BLaER1 treated with 17β-estradiol and CSF1 and Interleukin-3, amounts not matched to agents 10 nM and 100 nM (cell line): ENCODE measurements around the gene CX3CR1.

Source experiments
- H3K27ac ChIP-seq, 11 experiments: shearing (Covaris generic); formaldehyde crosslinking; 2 replicates each; pipeline ENCODE4 v1.8.1; 2022
- H3K27me3 ChIP-seq, 11 experiments: shearing (Covaris generic); formaldehyde crosslinking; 2 replicates each; pipeline ENCODE4 v1.8.1; 2022
- H3K36me3 ChIP-seq, 11 experiments: shearing (Covaris generic); formaldehyde crosslinking; 2 replicates each; pipeline ENCODE4 v1.8.1; 2022
- H3K4me1 ChIP-seq, 10 experiments: shearing (Covaris generic); formaldehyde crosslinking; 2 replicates each; pipeline ENCODE4 v1.8.1; 2022
- H3K4me2 ChIP-seq, 11 experiments: shearing (Covaris generic); formaldehyde crosslinking; 2 replicates each; pipeline ENCODE4 v1.8.1; 2022
- H3K4me3 ChIP-seq, 10 experiments: shearing (Covaris generic); formaldehyde crosslinking; 2 replicates each; pipeline ENCODE4 v1.8.1; 2022
- H3K9ac ChIP-seq, 11 experiments: shearing (Covaris generic); formaldehyde crosslinking; 2 replicates each; pipeline ENCODE4 v1.8.1; 2022
- H3K9me3 ChIP-seq, 11 experiments: shearing (Covaris generic); formaldehyde crosslinking; replicated peaks in 1 of 11; 2 replicates each; pipeline ENCODE4 v1.8.1; 2022
- H4K20me1 ChIP-seq, 11 experiments: shearing (Covaris generic); formaldehyde crosslinking; 2 replicates each; pipeline ENCODE4 v1.8.1; 2022
- Cebpa-rat ChIP-seq, 11 experiments: shearing (Covaris generic); IDR thresholded peaks; 2 replicates each; pipeline ENCODE4 v1.8.1; 2022

Gene CX3CR1

DNA sequence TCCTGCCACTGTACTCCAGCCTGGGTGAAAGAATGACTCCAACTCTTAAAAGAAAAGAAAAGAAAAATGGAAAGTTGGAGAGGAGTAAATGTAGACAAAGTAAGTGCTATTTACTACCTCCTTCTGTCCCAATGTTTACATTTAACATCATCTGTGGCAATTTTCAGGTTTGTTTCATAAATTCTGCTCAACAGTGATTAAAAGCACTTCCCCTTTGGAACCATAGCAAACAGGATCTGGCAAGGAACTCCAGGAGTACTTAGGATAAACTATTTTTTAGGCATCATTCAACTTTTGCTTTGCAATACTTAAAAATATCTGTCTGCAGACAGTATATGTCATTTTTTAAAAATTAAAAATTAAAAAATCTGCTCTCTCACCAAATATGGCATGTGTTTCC lies 5.5 kb upstream of the CX3CR1 start:
- TF ChIP-seq Cebpa-rat (IDR thresholded peaks at IDR 0.05) = no peak
- Histone ChIP-seq H3K9me3 (no peaks in the 10 kb centered on the region), H3K27ac (peak overlapping the region in 3 of 11 experiments; percentile 34 to 64 (median 36); a peak in 2 of 22 replicates), H4K20me1 (no peaks in the 10 kb centered on the region), H3K9ac (no peak overlapping the region), H3K4me1 (peaks cover 48 to 84% (median 56%) of the 10 kb centered on the region in 10 experiments), H3K4me2 (peak overlapping the region in 5 of 11 experiments; percentile 48 to 77 (median 64); a peak in 8 of 22 replicates), H3K27me3 (no peaks in the 10 kb centered on the region), H3K4me3 (no peak overlapping the region), H3K36me3 (no peaks in the 10 kb centered on the region)

DNA sequence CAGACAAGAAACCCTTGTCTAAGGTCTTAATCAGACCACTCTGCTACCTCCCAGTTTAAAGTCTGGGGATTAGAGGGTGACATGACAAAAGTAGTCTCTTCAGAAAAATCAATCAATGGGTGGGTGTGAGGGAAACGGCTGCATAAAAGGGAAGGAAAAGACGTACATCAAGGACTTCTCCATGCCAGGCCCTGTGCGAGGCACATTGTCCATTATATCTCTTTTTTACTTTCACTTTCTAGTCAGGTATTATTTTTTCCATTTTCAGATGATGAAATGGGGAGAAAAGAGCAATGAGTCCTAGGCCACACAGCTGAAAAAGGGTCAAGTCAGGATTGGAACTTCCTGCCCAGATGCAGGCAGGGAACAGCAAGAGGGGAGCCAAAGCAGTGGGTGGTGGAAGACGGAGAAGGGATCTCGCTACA lies 4.6 kb upstream of the CX3CR1 start:
- H3K9me3 ChIP-seq = no peaks in the 10 kb centered on the region
- no peaks in the 10 kb centered on the region for H3K27me3 ChIP-seq
- peaks cover 47 to 86% (median 59%) of the 10 kb centered on the region in 10 experiments for H3K4me1 ChIP-seq
- peak overlapping the region in 8 of 11 experiments; percentile 2 to 64 (median 34); a peak in 12 of 22 replicates for H3K27ac ChIP-seq
- TF ChIP-seq Cebpa-rat (IDR thresholded peaks at IDR 0.05) = no peak
- H3K4me2 ChIP-seq = peak overlapping the region; percentile 28 to 77 (median 58)
- no peak overlapping the region for H3K4me3 ChIP-seq
- H3K9ac ChIP-seq = no peak overlapping the region; a peak in 1 of 22 replicates
- no peaks in the 10 kb centered on the region for H4K20me1 ChIP-seq
- H3K36me3 ChIP-seq = no peaks in the 10 kb centered on the region

DNA sequence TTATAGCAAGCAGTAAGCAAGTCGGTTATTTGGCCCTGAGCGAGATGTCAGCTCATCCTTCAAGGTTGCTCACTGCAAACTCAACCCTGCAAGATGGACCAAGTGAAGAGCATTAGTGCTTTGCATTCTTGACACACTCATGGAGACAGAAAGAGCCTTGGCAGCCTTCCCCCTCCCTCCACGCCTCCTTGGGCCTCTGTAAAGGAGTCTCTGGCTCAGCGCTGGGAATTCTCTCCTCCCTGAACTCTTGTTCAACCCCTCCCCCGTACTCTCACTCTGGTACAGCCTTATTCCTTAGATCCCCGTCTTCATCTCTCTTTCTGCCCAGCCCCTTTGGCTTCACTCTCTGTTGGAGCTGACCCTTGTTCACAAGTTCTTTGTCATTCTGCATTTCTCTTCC lies 2.2 kb upstream of the CX3CR1 start:
- H3K4me3 ChIP-seq = no peak overlapping the region; a peak in 1 of 20 replicates
- no peaks in the 10 kb centered on the region for H3K27me3 ChIP-seq
- H4K20me1 ChIP-seq = 0 out of 22 replicates have a peak, but pooled peaks cover 0 to 6% (median 0%) of the 10 kb centered on the region in 11 experiments
- no peaks in the 10 kb centered on the region for H3K9me3 ChIP-seq
- H3K36me3 ChIP-seq = peaks cover 0 to 9% (median 0%) of the 10 kb centered on the region in 11 experiments; a peak in 1 of 22 replicates
- peak overlapping the region; percentile 50 to 97 (median 89) for H3K4me2 ChIP-seq
- H3K4me1 ChIP-seq = peaks cover 38 to 84% (median 68%) of the 10 kb centered on the region in 10 experiments
- TF ChIP-seq Cebpa-rat (IDR thresholded peaks at IDR 0.05) = no peak
- H3K9ac ChIP-seq = no peak overlapping the region; a peak in 1 of 22 replicates
- H3K27ac ChIP-seq = peak overlapping the region in 2 of 11 experiments; percentile 59 to 66; a peak in 2 of 22 replicates

GRCh38 chr3:39281533-39281932 lies 1.7 kb upstream of the CX3CR1 start:
- Histone ChIP-seq H3K4me2 (peak overlapping the region; percentile 50 to 97 (median 89)), H3K36me3 (peaks cover 0 to 10% (median 0%) of the 10 kb centered on the region in 11 experiments; a peak in 1 of 22 replicates), H3K27me3 (no peaks in the 10 kb centered on the region), H3K9me3 (no peaks in the 10 kb centered on the region), H3K27ac (peak overlapping the region in 10 of 11 experiments; percentile 29 to 84 (median 62); a peak in 20 of 22 replicates), H3K4me1 (peaks cover 43 to 84% (median 73%) of the 10 kb centered on the region in 10 experiments), H3K9ac (peak overlapping the region in 7 of 11 experiments; percentile 0 to 75 (median 70); a peak in 11 of 22 replicates), H4K20me1 (0 out of 22 replicates have a peak, but pooled peaks cover 0 to 7% (median 0%) of the 10 kb centered on the region in 11 experiments), H3K4me3 (peak overlapping the region in 5 of 10 experiments; percentile 37 to 69 (median 67); a peak in 10 of 20 replicates)
- TF ChIP-seq Cebpa-rat (IDR thresholded peaks at IDR 0.05) = no peak

GRCh38 chr3:39280571-39280970 lies 735 bp upstream of the CX3CR1 start:
- no peaks in the 10 kb centered on the region for H3K9me3 ChIP-seq
- H4K20me1 ChIP-seq = 0 out of 22 replicates have a peak, but pooled peaks cover 0 to 7% (median 0%) of the 10 kb centered on the region in 11 experiments
- peak overlapping the region in 7 of 11 experiments; percentile 10 to 75 (median 70); a peak in 12 of 22 replicates for H3K9ac ChIP-seq
- no peak for TF ChIP-seq Cebpa-rat (IDR thresholded peaks at IDR 0.05)
- peak overlapping the region in 8 of 11 experiments; percentile 49 to 84 (median 66); a peak in 17 of 22 replicates for H3K27ac ChIP-seq
- peaks cover 0 to 19% (median 0%) of the 10 kb centered on the region in 11 experiments; a peak in 1 of 22 replicates for H3K36me3 ChIP-seq
- H3K4me2 ChIP-seq = peak overlapping the region; percentile 50 to 97 (median 89)
- H3K4me1 ChIP-seq = peaks cover 43 to 91% (median 80%) of the 10 kb centered on the region in 10 experiments
- no peaks in the 10 kb centered on the region for H3K27me3 ChIP-seq
- H3K4me3 ChIP-seq = peak overlapping the region in 6 of 10 experiments; percentile 38 to 69 (median 62); a peak in 11 of 20 replicates

DNA sequence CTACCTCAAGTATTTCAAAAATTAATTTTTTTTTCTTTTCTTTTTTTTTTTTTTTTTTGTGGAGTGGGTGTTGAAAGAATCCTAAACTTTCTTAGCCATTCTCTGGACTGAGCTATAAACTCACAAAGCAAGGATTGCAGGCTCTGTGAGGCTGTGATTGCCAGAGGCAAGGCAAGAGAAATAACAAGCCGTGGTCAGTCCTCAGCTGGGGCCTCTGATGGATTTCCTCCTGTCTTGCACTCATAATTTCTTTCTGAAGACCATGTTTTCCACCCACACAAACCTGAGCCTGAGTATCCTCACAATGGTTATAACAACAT lies 1.3 kb downstream of the CX3CR1 start:
- H3K27ac ChIP-seq = peak overlapping the region in 4 of 11 experiments; percentile 2 to 75 (median 46); a peak in 4 of 22 replicates
- H3K9me3 ChIP-seq = no peaks in the 10 kb centered on the region
- peak overlapping the region in 5 of 10 experiments; percentile 53 to 69 (median 67); a peak in 10 of 20 replicates for H3K4me3 ChIP-seq
- peak overlapping the region in 6 of 11 experiments; percentile 70 to 97 (median 94); a peak in 12 of 22 replicates for H3K4me2 ChIP-seq
- H3K9ac ChIP-seq = peak overlapping the region in 5 of 11 experiments; percentile 16 to 75 (median 71); a peak in 8 of 22 replicates
- H3K27me3 ChIP-seq = no peaks in the 10 kb centered on the region
- H4K20me1 ChIP-seq = 0 out of 22 replicates have a peak, but pooled peaks cover 0 to 7% (median 0%) of the 10 kb centered on the region in 11 experiments
- peaks cover 33 to 91% (median 68%) of the 10 kb centered on the region in 10 experiments for H3K4me1 ChIP-seq
- H3K36me3 ChIP-seq = peaks cover 0 to 28% (median 0%) of the 10 kb centered on the region in 11 experiments; a peak in 1 of 22 replicates
- no peak for TF ChIP-seq Cebpa-rat (IDR thresholded peaks at IDR 0.05)

DNA sequence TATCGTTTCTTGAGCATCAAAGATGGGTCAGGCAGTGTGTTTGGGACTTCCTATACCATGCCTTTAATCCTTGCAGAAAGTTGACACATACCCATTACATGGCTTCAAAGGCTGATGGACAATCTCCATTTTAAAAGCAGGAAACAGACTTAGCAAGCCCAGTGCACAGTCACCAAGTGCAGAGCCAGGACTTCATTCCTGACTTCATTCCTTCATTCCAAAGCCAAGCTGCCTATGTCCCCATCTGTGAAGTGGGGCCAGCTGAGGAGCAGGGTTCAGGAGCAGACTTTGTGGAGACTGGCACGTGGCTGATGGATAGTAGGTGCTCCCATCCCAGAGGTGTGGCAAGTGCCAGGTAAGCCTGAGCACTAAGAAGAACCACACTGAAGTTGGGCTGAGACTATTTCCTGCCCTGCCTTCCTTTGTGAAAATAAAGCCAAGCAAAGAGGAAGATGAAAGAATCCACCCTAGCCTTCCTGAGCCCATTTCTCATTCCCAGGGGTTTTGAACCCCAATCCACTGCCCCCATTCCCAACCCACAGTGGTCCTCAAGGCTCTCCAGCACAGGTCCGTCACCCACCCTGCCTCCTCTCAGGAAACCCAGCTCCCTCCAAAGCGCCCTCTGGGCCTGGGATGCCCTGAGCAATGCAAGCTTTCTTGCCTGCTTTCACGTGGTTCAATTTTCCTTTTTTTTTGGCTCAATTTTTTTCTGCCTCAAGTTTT lies 1.8 kb downstream of the CX3CR1 start:
- Histone ChIP-seq H3K36me3 (peaks cover 0 to 29% (median 0%) of the 10 kb centered on the region in 11 experiments; a peak in 1 of 22 replicates), H4K20me1 (0 out of 22 replicates have a peak, but pooled peaks cover 0 to 7% (median 0%) of the 10 kb centered on the region in 11 experiments), H3K4me2 (peak overlapping the region in 7 of 11 experiments; percentile 25 to 97 (median 94); a peak in 13 of 22 replicates), H3K9me3 (no peaks in the 10 kb centered on the region), H3K4me3 (peak overlapping the region in 5 of 10 experiments; percentile 53 to 69 (median 67); a peak in 10 of 20 replicates), H3K4me1 (peaks cover 33 to 95% (median 73%) of the 10 kb centered on the region in 10 experiments), H3K27me3 (no peaks in the 10 kb centered on the region), H3K9ac (peak overlapping the region in 4 of 11 experiments; percentile 69 to 75 (median 73); a peak in 8 of 22 replicates), H3K27ac (peak overlapping the region in 4 of 11 experiments; percentile 2 to 75 (median 46); a peak in 5 of 22 replicates)
- TF ChIP-seq Cebpa-rat (IDR thresholded peaks at IDR 0.05) = no peak

DNA sequence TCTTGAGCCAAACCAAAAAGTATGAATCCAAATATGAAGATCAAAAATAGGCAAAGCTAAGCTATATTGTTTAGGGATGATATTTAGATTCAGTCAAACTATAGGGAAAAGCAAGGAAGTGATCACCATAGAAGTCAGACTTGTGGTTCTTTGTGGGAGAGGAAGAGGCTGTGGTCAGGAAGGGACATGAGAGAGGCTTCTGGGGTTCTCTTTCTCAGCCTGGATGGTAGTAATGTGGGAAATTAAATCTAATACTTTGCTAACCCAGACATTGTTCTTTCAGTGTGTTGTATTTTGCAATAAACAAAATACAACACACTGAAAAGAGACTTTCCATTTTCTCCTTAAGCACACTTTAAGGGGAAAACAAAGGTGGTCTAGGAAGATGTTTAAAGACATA lies 3.1 kb downstream of the CX3CR1 start:
- peaks cover 0 to 30% (median 0%) of the 10 kb centered on the region in 11 experiments; a peak in 1 of 22 replicates for H3K36me3 ChIP-seq
- no peak for TF ChIP-seq Cebpa-rat (IDR thresholded peaks at IDR 0.05)
- H3K9ac ChIP-seq = peak overlapping the region in 4 of 11 experiments; percentile 26 to 75 (median 44); a peak in 3 of 22 replicates
- peak overlapping the region; percentile 0 to 97 (median 70); a peak in 18 of 22 replicates for H3K4me2 ChIP-seq
- no peaks in the 10 kb centered on the region for H3K27me3 ChIP-seq
- peak overlapping the region in 2 of 11 experiments; percentile 21 to 22; a peak in 3 of 22 replicates for H3K27ac ChIP-seq
- peaks cover 28 to 100% (median 78%) of the 10 kb centered on the region in 10 experiments for H3K4me1 ChIP-seq
- no peaks in the 10 kb centered on the region for H3K9me3 ChIP-seq
- 0 out of 22 replicates have a peak, but pooled peaks cover 0 to 7% (median 0%) of the 10 kb centered on the region in 11 experiments for H4K20me1 ChIP-seq
- H3K4me3 ChIP-seq = peak overlapping the region in 4 of 10 experiments; percentile 53 to 69 (median 68); a peak in 8 of 20 replicates
